ENCODE data around the gene FYCO1. TPM values are rescaled to one million over a fixed set of nuclear protein-coding genes. Genes with fewer than 3 reads are reported as not detected.

Gene FYCO1
- total and polyA plus RNA-seq, 2 of the 13 experiments (the other 11 are each of a cell fraction or from before 2014, with no cell fraction given), result 2.7 to 4.2 TPM

DNA sequence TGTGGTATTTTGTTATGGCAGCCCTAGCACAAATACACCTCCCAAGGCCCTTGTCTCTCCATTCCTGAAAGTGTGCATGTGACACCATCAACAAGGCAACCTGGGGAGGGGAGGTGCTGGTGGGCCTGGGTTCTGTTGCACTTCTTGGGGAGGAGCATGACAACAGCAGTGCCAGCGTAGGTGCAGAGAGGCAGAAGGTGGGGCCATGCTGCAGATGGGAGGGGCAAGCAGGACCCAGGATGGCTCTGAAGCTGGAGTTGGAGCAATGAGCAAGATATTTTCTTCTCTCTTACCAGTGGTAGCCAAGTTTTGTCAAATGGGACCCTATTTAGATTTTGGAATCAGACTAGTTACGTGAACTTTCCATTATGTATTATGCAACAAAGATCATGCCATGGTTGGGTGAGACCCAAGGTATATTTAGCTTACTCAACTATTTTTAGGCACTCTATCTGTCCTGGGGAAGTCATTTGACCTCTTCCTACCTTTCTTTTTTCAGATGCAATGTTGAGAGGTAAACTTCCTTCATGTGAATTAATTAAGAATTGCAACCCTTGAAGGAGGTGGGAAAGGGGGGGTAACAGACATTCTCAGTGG lies 3.4 kb downstream of the FYCO1 start:
- FAIRE-seq, result no peak
- Histone ChIP-seq H3K4me2 (ENCODE audit: low read depth, low read length) (no peak overlapping the region), H3K36me3 (replicated peaks in 1 of 2; ENCODE audit: control insufficient read depth in 1 of 2, insufficient read depth in 2 of 2, low read length in 2 of 2) (no peaks in the 10 kb centered on the region), H3K27ac (ENCODE audit: extremely low read length, insufficient read depth, low read length) (no peak overlapping the region), H4K20me1 (ENCODE audit: insufficient read depth, low read length) (no peaks in the 10 kb centered on the region), H3K4me3 (replicated peaks in 1 of 3; ENCODE audit: insufficient read depth in 1 of 3, low read depth in 2 of 3, low read length in 3 of 3) (no peak overlapping the region), H3K9ac (ENCODE audit: insufficient read depth, low read depth, low read length) (no peak overlapping the region), H3K79me2 (ENCODE audit: insufficient read depth, low read length) (peaks cover 32% of the 10 kb centered on the region), H3K9me3 (ENCODE audit: low read length) (no peaks in the 10 kb centered on the region), H3K27me3 (ENCODE audit: control insufficient read depth in 1 of 2, insufficient read depth in 2 of 2, low read length in 2 of 2) (no peaks in the 10 kb centered on the region; a peak in 1 of 5 replicates), H2AFZ (ENCODE audit: low read length) (no peak overlapping the region), H3K4me1 (ENCODE audit: insufficient read depth, low read length) (peaks cover 44% of the 10 kb centered on the region)
- in situ Hi-C loops (cut with HindIII; ENCODE audit: extremely low pct_ligation_motif_present, low pct_unique_long_range_greater_than_20kb) (no loop called here), intact Hi-C loops (cut with micrococcal nuclease; ENCODE audit: unreplicated experiment) (no loop called here)
- WGBS (ENCODE audit: low lambda C conversion rate), result 87% methylated on average over 2 of the region's 2 CpGs
- TF ChIP-seq CBX2 (IDR thresholded peaks at IDR 0.05; ENCODE audit: low read depth, low read length), result no peak
- no peak for TF ChIP-seq CBX2 (CRISPR knock-in tag; IDR thresholded peaks at IDR 0.05; ENCODE audit: low read depth)
- no peak for TF ChIP-seq ZNF510 (CRISPR knock-in tag; IDR thresholded peaks at IDR 0.05; ENCODE audit: low read depth)
- no peak for TF ChIP-seq XBP1 (CRISPR knock-in tag; IDR thresholded peaks at IDR 0.05)
- TF ChIP-seq SIN3B (IDR thresholded peaks at IDR 0.05; ENCODE audit: low read length), result no peak
- TF ChIP-seq BORCS8-MEF2B (CRISPR knock-in tag; IDR thresholded peaks at IDR 0.05), result no peak
- 0 out of 4 replicates have a peak, but pooled peaks have one; percentile 6 to 15 for TF ChIP-seq MAFK (conservative IDR thresholded peaks at IDR 0.05 in 1 of 2, IDR thresholded peaks at IDR 0.05 in 1 of 2; ENCODE audit: low read length in 2 of 2)
- TF ChIP-seq, protein P1, sequence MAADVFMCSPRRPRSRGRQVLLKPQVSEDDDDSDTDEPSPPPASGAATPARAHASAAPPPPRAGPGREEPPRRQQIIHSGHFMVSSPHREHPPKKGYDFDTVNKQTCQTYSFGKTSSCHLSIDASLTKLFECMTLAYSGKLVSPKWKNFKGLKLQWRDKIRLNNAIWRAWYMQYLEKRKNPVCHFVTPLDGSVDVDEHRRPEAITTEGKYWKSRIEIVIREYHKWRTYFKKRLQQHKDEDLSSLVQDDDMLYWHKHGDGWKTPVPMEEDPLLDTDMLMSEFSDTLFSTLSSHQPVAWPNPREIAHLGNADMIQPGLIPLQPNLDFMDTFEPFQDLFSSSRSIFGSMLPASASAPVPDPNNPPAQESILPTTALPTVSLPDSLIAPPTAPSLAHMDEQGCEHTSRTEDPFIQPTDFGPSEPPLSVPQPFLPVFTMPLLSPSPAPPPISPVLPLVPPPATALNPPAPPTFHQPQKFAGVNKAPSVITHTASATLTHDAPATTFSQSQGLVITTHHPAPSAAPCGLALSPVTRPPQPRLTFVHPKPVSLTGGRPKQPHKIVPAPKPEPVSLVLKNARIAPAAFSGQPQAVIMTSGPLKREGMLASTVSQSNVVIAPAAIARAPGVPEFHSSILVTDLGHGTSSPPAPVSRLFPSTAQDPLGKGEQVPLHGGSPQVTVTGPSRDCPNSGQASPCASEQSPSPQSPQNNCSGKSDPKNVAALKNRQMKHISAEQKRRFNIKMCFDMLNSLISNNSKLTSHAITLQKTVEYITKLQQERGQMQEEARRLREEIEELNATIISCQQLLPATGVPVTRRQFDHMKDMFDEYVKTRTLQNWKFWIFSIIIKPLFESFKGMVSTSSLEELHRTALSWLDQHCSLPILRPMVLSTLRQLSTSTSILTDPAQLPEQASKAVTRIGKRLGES (CRISPR knock-in tag; IDR thresholded peaks at IDR 0.05; ENCODE audit: borderline replicate concordance), result no peak
- TF ChIP-seq ZNF333 (CRISPR knock-in tag; IDR thresholded peaks at IDR 0.05; ENCODE audit: borderline replicate concordance), result no peak
- CTCF ChIA-PET (ENCODE audit: low intra/inter-chr PET ratio, low total read pairs), result no interaction called here
- DNase-seq (ENCODE audit: low spot score), result no peak
- no peak for ATAC-seq
- no TSS peak for BruUV-seq (replicated peaks)
- POLR2A ChIA-PET, result no interaction called here

Data from HepG2 (cell line).